Endodermal cell (in vitro differentiated cells): ENCODE results near the gene MIEF1. TPM values are rescaled to one million over a fixed set of nuclear protein-coding genes. Genes with fewer than 3 reads are reported as not detected.
A peak's percentile ranks its signal among the peaks of the same experiment; 100 is the strongest.

Experiments
- DNase-seq: peaks from one replicate; pipeline ENCODE4 v3.0.0-alpha.2; 2017
- H3K27ac ChIP-seq: 2 replicates; pipeline ENCODE4 v1.5.1; 2013; ENCODE audit warnings: mild to moderate bottlenecking, low read depth, low read length, moderate library complexity
- H3K27me3 ChIP-seq: 2 replicates; pipeline ENCODE4 v1.6.1; 2013; ENCODE audit warnings: mild to moderate bottlenecking, low read length, moderate library complexity; ENCODE audit not compliant: insufficient read depth, control insufficient read depth, poor library complexity, severe bottlenecking
- H3K36me3 ChIP-seq: 2 replicates; pipeline ENCODE4 v1.7.0; 2013; ENCODE audit warnings: mild to moderate bottlenecking, low read length, moderate library complexity; ENCODE audit not compliant: control insufficient read depth, insufficient read depth
- H3K4me1 ChIP-seq: one replicate; pipeline ENCODE4 v1.7.0; 2013; ENCODE audit warnings: low read length; ENCODE audit not compliant: control insufficient read depth, insufficient read depth
- H3K4me3 ChIP-seq: 2 replicates; pipeline ENCODE4 v1.5.1; 2013; ENCODE audit warnings: mild to moderate bottlenecking, low read length, moderate library complexity
- H3K9ac ChIP-seq: 2 replicates; pipeline ENCODE4 v1.6.1; 2013; ENCODE audit warnings: mild to moderate bottlenecking, low read length, moderate library complexity; ENCODE audit not compliant: poor library complexity, severe bottlenecking; ENCODE audit errors: extremely low read depth
- H3K9me3 ChIP-seq: 2 replicates; pipeline ENCODE4 v1.6.1; 2013; ENCODE audit warnings: mild to moderate bottlenecking, low read length, moderate library complexity; ENCODE audit not compliant: control insufficient read depth
- H3K27ac Mint-ChIP-seq: 2 replicates; pipeline ENCODE4 v1.8.0; 2020; ENCODE audit warnings: mixed read lengths
- H3K27me3 Mint-ChIP-seq: 2 replicates; pipeline ENCODE4 v1.8.0; 2021; ENCODE audit warnings: mild to moderate bottlenecking, mixed read lengths; ENCODE audit not compliant: insufficient read depth
- H3K36me3 Mint-ChIP-seq: 2 replicates; pipeline ENCODE4 v1.8.0; 2020; ENCODE audit warnings: low read depth, mixed read lengths
- H3K4me1 Mint-ChIP-seq: 2 replicates; pipeline ENCODE4 v1.8.0; 2020; ENCODE audit warnings: mixed read lengths
- H3K4me3 Mint-ChIP-seq: 2 replicates; pipeline ENCODE4 v1.8.0; 2020; ENCODE audit warnings: mild to moderate bottlenecking, moderate library complexity, mixed read lengths
- H3K9me3 Mint-ChIP-seq: 2 replicates; pipeline ENCODE4 v1.8.0; 2020; ENCODE audit warnings: mild to moderate bottlenecking, mixed read lengths
- WGBS, 2 experiments: methylation state at CpG; one replicate each; pipeline versions ENCODE4 v1.1.5 to v1.1.7; 2013; ENCODE audit warnings: missing lambda C conversion rate in 2 of 2, mixed read lengths in 1 of 2; ENCODE audit not compliant: insufficient coverage in 1 of 2, insufficient read length in 1 of 2; 5-methylcytosine and 5-hydroxymethylcytosine counted together
- total RNA-seq, 2 donors: library from RNA; stranded (reverse); fragmentation: NEBNext Ultra II Directional in 1 of 2; extraction: Animal tissue kit (Norgen Biotek cat#: 25700) in 1 of 2; gene quantifications; 2 replicates in 1 of 2; 3 replicates in 1 of 2; pipeline ENCODE4 v1.2.1, GENCODE V29; 2021
- TF ChIP-seq, protein P1 (sequence below): fragments of 200-600 bp; sonication (generic); conservative IDR thresholded peaks from 2 replicates; pipeline ENCODE4 v1.5.0; 2021; ENCODE audit warnings: antibody characterized with exemption, mild to moderate bottlenecking

MIEF1 gene
- total RNA-seq, 2 donors from 2014 or later, result 36.0 to 43.3 TPM

- Histone ChIP-seq H3K9ac (no peak overlapping the region), H3K36me3 (peaks cover 39% of the 10 kb centered on the region), H3K4me3 (no peak overlapping the region), H3K27ac (no peak overlapping the region), H3K27me3 (no peaks in the 10 kb centered on the region), H3K9me3 (no peaks in the 10 kb centered on the region), H3K4me1 (peaks cover 22% of the 10 kb centered on the region)
- no peak for DNase-seq
- Mint-ChIP-seq H3K27me3 (no peaks in the 10 kb centered on the region), H3K36me3 (peaks cover 34% of the 10 kb centered on the region), H3K9me3 (no peaks in the 10 kb centered on the region), H3K4me1 (peaks cover 47% of the 10 kb centered on the region), H3K27ac (peak overlapping the region; percentile 44), H3K4me3 (no peak overlapping the region)
- 95 to 98% methylated on average over 5 to 6 of the region's 6 CpGs for WGBS, 2 experiments
- TF ChIP-seq, protein P1, sequence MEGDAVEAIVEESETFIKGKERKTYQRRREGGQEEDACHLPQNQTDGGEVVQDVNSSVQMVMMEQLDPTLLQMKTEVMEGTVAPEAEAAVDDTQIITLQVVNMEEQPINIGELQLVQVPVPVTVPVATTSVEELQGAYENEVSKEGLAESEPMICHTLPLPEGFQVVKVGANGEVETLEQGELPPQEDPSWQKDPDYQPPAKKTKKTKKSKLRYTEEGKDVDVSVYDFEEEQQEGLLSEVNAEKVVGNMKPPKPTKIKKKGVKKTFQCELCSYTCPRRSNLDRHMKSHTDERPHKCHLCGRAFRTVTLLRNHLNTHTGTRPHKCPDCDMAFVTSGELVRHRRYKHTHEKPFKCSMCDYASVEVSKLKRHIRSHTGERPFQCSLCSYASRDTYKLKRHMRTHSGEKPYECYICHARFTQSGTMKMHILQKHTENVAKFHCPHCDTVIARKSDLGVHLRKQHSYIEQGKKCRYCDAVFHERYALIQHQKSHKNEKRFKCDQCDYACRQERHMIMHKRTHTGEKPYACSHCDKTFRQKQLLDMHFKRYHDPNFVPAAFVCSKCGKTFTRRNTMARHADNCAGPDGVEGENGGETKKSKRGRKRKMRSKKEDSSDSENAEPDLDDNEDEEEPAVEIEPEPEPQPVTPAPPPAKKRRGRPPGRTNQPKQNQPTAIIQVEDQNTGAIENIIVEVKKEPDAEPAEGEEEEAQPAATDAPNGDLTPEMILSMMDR, result no peak
Observed at GRCh38 chr22:39530116-39530515, 28.0 kb downstream of the MIEF1 start.

DNA sequence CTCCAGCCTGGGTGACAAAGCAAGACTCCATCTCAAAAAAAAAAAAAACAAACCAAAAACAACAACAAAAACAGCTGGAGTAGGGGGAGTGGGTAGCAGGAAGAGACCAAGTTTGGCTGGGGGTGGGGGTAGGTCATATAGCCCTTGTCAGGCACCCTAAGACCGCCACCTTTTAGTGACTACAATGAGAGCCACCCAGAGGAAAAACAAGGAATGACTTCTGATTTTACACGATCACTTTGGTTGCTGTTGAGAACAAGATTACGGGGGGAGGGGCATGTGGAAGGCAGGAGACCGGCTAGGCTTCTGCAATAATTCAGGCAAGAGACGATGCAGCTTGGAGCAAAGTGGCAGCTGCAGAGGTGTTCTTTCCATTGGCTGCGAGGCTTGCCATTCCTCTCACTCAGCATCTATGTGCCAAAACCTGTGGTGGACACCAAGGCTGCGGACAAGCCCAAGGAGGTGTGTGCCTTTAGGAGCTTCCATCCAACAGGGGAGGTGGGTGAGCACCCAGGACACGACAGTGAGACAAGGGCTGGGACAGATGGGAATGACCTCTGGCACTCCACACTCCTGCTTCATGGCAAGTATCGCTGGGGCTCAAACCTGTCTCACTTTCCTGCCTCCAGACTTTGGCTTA lies 28.7 kb downstream of the MIEF1 start:
- no peaks in the 10 kb centered on the region for H3K27me3 Mint-ChIP-seq
- H3K36me3 Mint-ChIP-seq, result peaks cover 29% of the 10 kb centered on the region
- Histone ChIP-seq H3K27ac (no peak overlapping the region), H3K9me3 (no peaks in the 10 kb centered on the region), H3K27me3 (no peaks in the 10 kb centered on the region), H3K4me3 (peak overlapping the region; percentile 98), H3K9ac (no peak overlapping the region), H3K36me3 (peaks cover 39% of the 10 kb centered on the region), H3K4me1 (peaks cover 25% of the 10 kb centered on the region)
- H3K4me3 Mint-ChIP-seq, result peak overlapping the region; percentile 90
- peaks cover 44% of the 10 kb centered on the region for H3K4me1 Mint-ChIP-seq
- peak overlapping the region; percentile 44 for H3K27ac Mint-ChIP-seq
- peak; percentile 74 for DNase-seq
- no peaks in the 10 kb centered on the region for H3K9me3 Mint-ChIP-seq
- WGBS, 2 experiments, result 80 to 84% methylated on average over 8 to 9 of the region's 9 CpGs
- TF ChIP-seq, protein P1, result peak; percentile 54

- H3K9me3 ChIP-seq, result no peaks in the 10 kb centered on the region
- WGBS, 2 experiments, result 1 to 2% methylated on average over 23 to 67 of the region's 67 CpGs
- H3K27me3 ChIP-seq, result no peaks in the 10 kb centered on the region
- peak; percentile 100 for DNase-seq
- peaks cover 42% of the 10 kb centered on the region for H3K4me1 Mint-ChIP-seq
- no peaks in the 10 kb centered on the region for H3K27me3 Mint-ChIP-seq
- H3K4me3 Mint-ChIP-seq, result peak within 1 kb of the TSS; percentile 90
- H3K9me3 Mint-ChIP-seq, result no peaks in the 10 kb centered on the region
- H3K4me1 ChIP-seq, result peaks cover 25% of the 10 kb centered on the region
- H3K36me3 ChIP-seq, result peaks cover 39% of the 10 kb centered on the region
- peaks cover 29% of the 10 kb centered on the region for H3K36me3 Mint-ChIP-seq
- TF ChIP-seq, protein P1, result no peak
- peak within 1 kb of the TSS; percentile 82 for H3K9ac ChIP-seq
- peak within 1 kb of the TSS; percentile 98 for H3K4me3 ChIP-seq
- H3K27ac ChIP-seq, result no peak within 1 kb of the TSS
- H3K27ac Mint-ChIP-seq, result peak within 1 kb of the TSS; percentile 93
Observed at GRCh38 chr22:39532215-39533073, 30.4 kb downstream of the MIEF1 start, which contains the start of gene RPS19BP1. RPS19BP1 (minus strand) TSS chr22:39532748; CDS start chr22:39532738, 10 bp downstream.
